HEK293 (cell line): ENCODE results near the gene CDH22.

Experiments
- BCL6B ChIP-seq: fragments of 450-650 bp; formaldehyde crosslinking; IDR thresholded peaks from 2 replicates; pipeline ENCODE4 v1.5.1; 2017; ENCODE audit warnings: missing biosample characterization, missing genetic modification characterization
- SALL2 ChIP-seq: fragments of 450-650 bp; formaldehyde crosslinking; IDR thresholded peaks from 2 replicates; pipeline ENCODE4 v1.5.0; 2017; ENCODE audit warnings: missing biosample characterization, mild to moderate bottlenecking, missing genetic modification characterization, borderline replicate concordance
- ZEB2 ChIP-seq: fragments of 450-650 bp; formaldehyde crosslinking; IDR thresholded peaks from 2 replicates; pipeline ENCODE4 v1.5.1; 2016; ENCODE audit warnings: missing biosample characterization, missing genetic modification characterization
- ZNF18 ChIP-seq: fragments of 450-650 bp; formaldehyde crosslinking; IDR thresholded peaks from 2 replicates; pipeline ENCODE4 v1.5.1; 2016; ENCODE audit warnings: missing biosample characterization, missing genetic modification characterization
- ZNF488 ChIP-seq: fragments of 450-650 bp; formaldehyde crosslinking; IDR thresholded peaks from 2 replicates; pipeline ENCODE4 v1.5.1; 2016; ENCODE audit warnings: missing biosample characterization, missing genetic modification characterization
- ZNF596 ChIP-seq: fragments of 450-650 bp; IDR thresholded peaks from 2 replicates; pipeline ENCODE4 v1.5.0; 2018; ENCODE audit warnings: missing biosample characterization, mild to moderate bottlenecking, missing genetic modification characterization, moderate library complexity
- TF ChIP-seq, protein P1 (sequence below): fragments of 450-650 bp; formaldehyde crosslinking; IDR thresholded peaks from 2 replicates; pipeline ENCODE4 v1.5.1; 2016; ENCODE audit warnings: missing biosample characterization, missing genetic modification characterization
- TF ChIP-seq, protein P2 (sequence below): fragments of 450-650 bp; formaldehyde crosslinking; IDR thresholded peaks from 2 replicates; pipeline ENCODE4 v1.5.1; 2016; ENCODE audit warnings: missing biosample characterization, missing genetic modification characterization

- TF ChIP-seq ZNF488 (no peak), SALL2 (tag by site-specific recombination) (no peak), BCL6B (tag by site-specific recombination) (no peak), ZNF596 (tag by site-specific recombination) (no peak), ZEB2 (tag by site-specific recombination) (no peak), ZNF18 (tag by site-specific recombination) (no peak)
- TF ChIP-seq, protein P1, sequence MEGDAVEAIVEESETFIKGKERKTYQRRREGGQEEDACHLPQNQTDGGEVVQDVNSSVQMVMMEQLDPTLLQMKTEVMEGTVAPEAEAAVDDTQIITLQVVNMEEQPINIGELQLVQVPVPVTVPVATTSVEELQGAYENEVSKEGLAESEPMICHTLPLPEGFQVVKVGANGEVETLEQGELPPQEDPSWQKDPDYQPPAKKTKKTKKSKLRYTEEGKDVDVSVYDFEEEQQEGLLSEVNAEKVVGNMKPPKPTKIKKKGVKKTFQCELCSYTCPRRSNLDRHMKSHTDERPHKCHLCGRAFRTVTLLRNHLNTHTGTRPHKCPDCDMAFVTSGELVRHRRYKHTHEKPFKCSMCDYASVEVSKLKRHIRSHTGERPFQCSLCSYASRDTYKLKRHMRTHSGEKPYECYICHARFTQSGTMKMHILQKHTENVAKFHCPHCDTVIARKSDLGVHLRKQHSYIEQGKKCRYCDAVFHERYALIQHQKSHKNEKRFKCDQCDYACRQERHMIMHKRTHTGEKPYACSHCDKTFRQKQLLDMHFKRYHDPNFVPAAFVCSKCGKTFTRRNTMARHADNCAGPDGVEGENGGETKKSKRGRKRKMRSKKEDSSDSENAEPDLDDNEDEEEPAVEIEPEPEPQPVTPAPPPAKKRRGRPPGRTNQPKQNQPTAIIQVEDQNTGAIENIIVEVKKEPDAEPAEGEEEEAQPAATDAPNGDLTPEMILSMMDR (tag by site-specific recombination) = no peak
- TF ChIP-seq, protein P2, sequence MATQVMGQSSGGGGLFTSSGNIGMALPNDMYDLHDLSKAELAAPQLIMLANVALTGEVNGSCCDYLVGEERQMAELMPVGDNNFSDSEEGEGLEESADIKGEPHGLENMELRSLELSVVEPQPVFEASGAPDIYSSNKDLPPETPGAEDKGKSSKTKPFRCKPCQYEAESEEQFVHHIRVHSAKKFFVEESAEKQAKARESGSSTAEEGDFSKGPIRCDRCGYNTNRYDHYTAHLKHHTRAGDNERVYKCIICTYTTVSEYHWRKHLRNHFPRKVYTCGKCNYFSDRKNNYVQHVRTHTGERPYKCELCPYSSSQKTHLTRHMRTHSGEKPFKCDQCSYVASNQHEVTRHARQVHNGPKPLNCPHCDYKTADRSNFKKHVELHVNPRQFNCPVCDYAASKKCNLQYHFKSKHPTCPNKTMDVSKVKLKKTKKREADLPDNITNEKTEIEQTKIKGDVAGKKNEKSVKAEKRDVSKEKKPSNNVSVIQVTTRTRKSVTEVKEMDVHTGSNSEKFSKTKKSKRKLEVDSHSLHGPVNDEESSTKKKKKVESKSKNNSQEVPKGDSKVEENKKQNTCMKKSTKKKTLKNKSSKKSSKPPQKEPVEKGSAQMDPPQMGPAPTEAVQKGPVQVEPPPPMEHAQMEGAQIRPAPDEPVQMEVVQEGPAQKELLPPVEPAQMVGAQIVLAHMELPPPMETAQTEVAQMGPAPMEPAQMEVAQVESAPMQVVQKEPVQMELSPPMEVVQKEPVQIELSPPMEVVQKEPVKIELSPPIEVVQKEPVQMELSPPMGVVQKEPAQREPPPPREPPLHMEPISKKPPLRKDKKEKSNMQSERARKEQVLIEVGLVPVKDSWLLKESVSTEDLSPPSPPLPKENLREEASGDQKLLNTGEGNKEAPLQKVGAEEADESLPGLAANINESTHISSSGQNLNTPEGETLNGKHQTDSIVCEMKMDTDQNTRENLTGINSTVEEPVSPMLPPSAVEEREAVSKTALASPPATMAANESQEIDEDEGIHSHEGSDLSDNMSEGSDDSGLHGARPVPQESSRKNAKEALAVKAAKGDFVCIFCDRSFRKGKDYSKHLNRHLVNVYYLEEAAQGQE (tag by site-specific recombination) = no peak
Observed at GRCh38 chr20:46303176-46303956, 4.9 kb downstream of the CDH22 start.
